GM23338 (cell line): ENCODE measurements around the gene IGLL5. TPM values are rescaled to one million over a fixed set of nuclear protein-coding genes. Genes with fewer than 3 reads are reported as not detected.

Experiments
- ATAC-seq: fragments of 200-7000 bp; cut with Tn5 transposase; 3 replicates; pipeline ENCODE4 v1.9.1; 2020
- DNase-seq: peaks from one replicate; pipeline ENCODE4 v3.0.0-alpha.2; 2015; ENCODE audit warnings: low spot score
- H2AFZ ChIP-seq: fragments of 200-600 bp; sonication (generic); 2 replicates; pipeline ENCODE4 v1.8.0; 2016; ENCODE audit warnings: antibody characterized with exemption, mild to moderate bottlenecking, moderate library complexity
- H3F3A ChIP-seq: fragments of 200-600 bp; sonication (generic); replicated peaks from 2 replicates; pipeline ENCODE4 v1.8.0; 2017; ENCODE audit warnings: antibody characterized with exemption, mixed run types, low read depth
- H3K27ac ChIP-seq: fragments of 200-600 bp; sonication (generic); 2 replicates; pipeline ENCODE4 v1.6.1; 2016; ENCODE audit warnings: low read depth
- H3K27me3 ChIP-seq: fragments of 200-600 bp; sonication (generic); 2 replicates; pipeline ENCODE4 v1.8.0; 2016; ENCODE audit warnings: mild to moderate bottlenecking, mixed run types, moderate library complexity; ENCODE audit not compliant: insufficient read depth
- H3K36me3 ChIP-seq: fragments of 200-600 bp; sonication (generic); 2 replicates; pipeline ENCODE4 v1.8.0; 2016; ENCODE audit warnings: mild to moderate bottlenecking; ENCODE audit not compliant: insufficient read depth
- H3K4me1 ChIP-seq: fragments of 200-600 bp; sonication (generic); 2 replicates; pipeline ENCODE4 v1.8.0; 2016; ENCODE audit warnings: mild to moderate bottlenecking, moderate library complexity; ENCODE audit not compliant: insufficient read depth
- H3K4me2 ChIP-seq: fragments of 200-600 bp; sonication (generic); 2 replicates; pipeline ENCODE4 v1.7.1; 2017; ENCODE audit warnings: mixed run types
- H3K4me3 ChIP-seq: fragments of 200-600 bp; sonication (generic); 2 replicates; pipeline ENCODE4 v1.6.1; 2016; ENCODE audit warnings: mixed run types
- H3K79me2 ChIP-seq: fragments of 200-600 bp; sonication (generic); replicated peaks from 2 replicates; pipeline ENCODE4 v1.8.0; 2017; ENCODE audit warnings: mild to moderate bottlenecking; ENCODE audit not compliant: insufficient read depth
- H3K9me2 ChIP-seq: fragments of 200-600 bp; sonication (generic); 2 replicates; pipeline ENCODE4 v1.8.0; 2017; ENCODE audit not compliant: insufficient read depth
- H4K20me1 ChIP-seq: fragments of 200-600 bp; sonication (generic); replicated peaks from 2 replicates; pipeline ENCODE4 v1.8.0; 2017; ENCODE audit warnings: mild to moderate bottlenecking; ENCODE audit not compliant: insufficient read depth
- H3K27ac Mint-ChIP-seq: 2 replicates; pipeline ENCODE4 v1.8.0; 2020; ENCODE audit warnings: inconsistent platforms, mild to moderate bottlenecking, moderate library complexity, mixed read lengths
- H3K27me3 Mint-ChIP-seq: 3 replicates; pipeline ENCODE4 v1.8.0; 2022; ENCODE audit warnings: low read depth, mild to moderate bottlenecking, moderate library complexity, mixed read lengths, inconsistent platforms; ENCODE audit not compliant: insufficient read depth, poor library complexity
- H3K36me3 Mint-ChIP-seq: 3 replicates; pipeline ENCODE4 v1.8.0; 2021; ENCODE audit warnings: low read depth, mild to moderate bottlenecking, inconsistent platforms, moderate library complexity, mixed read lengths
- H3K4me1 Mint-ChIP-seq: 3 replicates; pipeline ENCODE4 v1.8.0; 2020; ENCODE audit warnings: mild to moderate bottlenecking, inconsistent platforms, mixed read lengths
- H3K4me3 Mint-ChIP-seq: 3 replicates; pipeline ENCODE4 v1.8.0; 2021; ENCODE audit warnings: moderate library complexity, mild to moderate bottlenecking, inconsistent platforms, mixed read lengths
- H3K9me3 Mint-ChIP-seq: 3 replicates; pipeline ENCODE4 v1.8.0; 2020; ENCODE audit warnings: moderate library complexity, mild to moderate bottlenecking, inconsistent platforms, mixed read lengths
- CREB1 ChIP-seq: fragments of 250-450 bp; sonication (Bioruptor Pico); IDR thresholded peaks from 2 replicates; pipeline ENCODE4 v1.5.0; 2020; ENCODE audit warnings: low read depth, mild to moderate bottlenecking, moderate library complexity
- CTCF ChIP-seq, 2 experiments: fragments of 200-600 bp in 1 of 2; sonication (generic) in 1 of 2; conservative IDR thresholded peaks; 2 replicates each; pipeline versions ENCODE4 v1.5.1 to v1.6.1; 2016 to 2017; ENCODE audit warnings: antibody characterized with exemption in 2 of 2, low read depth in 2 of 2, mild to moderate bottlenecking in 2 of 2, moderate library complexity in 1 of 2
- ETS1 ChIP-seq: IDR thresholded peaks from 2 replicates; pipeline ENCODE4 v1.6.1; 2016; ENCODE audit warnings: antibody characterized with exemption
- EZH2 ChIP-seq: fragments of 200-600 bp; sonication (generic); IDR thresholded peaks from one replicate; pipeline ENCODE4 v1.8.0; 2017; ENCODE audit warnings: antibody characterized with exemption, mild to moderate bottlenecking, low read depth; ENCODE audit not compliant: unreplicated experiment
- EZH2phosphoT487 ChIP-seq: fragments of 200-600 bp; sonication (generic); IDR thresholded peaks from one replicate; pipeline ENCODE4 v1.8.1; 2018; ENCODE audit warnings: antibody characterized with exemption; ENCODE audit not compliant: unreplicated experiment
- JUNB ChIP-seq: IDR thresholded peaks from one replicate; pipeline ENCODE4 v1.6.1; 2016; ENCODE audit warnings: antibody characterized with exemption; ENCODE audit not compliant: unreplicated experiment
- NANOG ChIP-seq: IDR thresholded peaks from 2 replicates; pipeline ENCODE4 v1.6.1; 2016; ENCODE audit warnings: antibody characterized with exemption, borderline replicate concordance
- POLR2AphosphoS5 ChIP-seq: IDR thresholded peaks from 2 replicates; pipeline ENCODE4 v1.6.1; 2016; ENCODE audit warnings: antibody characterized with exemption, low read depth
- REST ChIP-seq: IDR thresholded peaks from one replicate; pipeline ENCODE4 v1.6.1; 2018; ENCODE audit warnings: antibody characterized with exemption; ENCODE audit not compliant: unreplicated experiment
- STAT1 ChIP-seq: IDR thresholded peaks from one replicate; pipeline ENCODE4 v1.6.1; 2016; ENCODE audit warnings: antibody characterized with exemption; ENCODE audit not compliant: unreplicated experiment
- ZNF114 ChIP-seq: fragments of 250-450 bp; sonication (Bioruptor Pico); IDR thresholded peaks from 2 replicates; pipeline ENCODE4 v1.5.0; 2020; ENCODE audit warnings: mild to moderate bottlenecking, moderate library complexity
- ZNF331 ChIP-seq: fragments of 250-450 bp; sonication (Bioruptor Pico); IDR thresholded peaks from 2 replicates; pipeline ENCODE4 v1.5.0; 2020; ENCODE audit warnings: low read depth, mild to moderate bottlenecking, moderate library complexity
- ZNF462 ChIP-seq: fragments of 250-450 bp; sonication (Bioruptor Pico); IDR thresholded peaks from 2 replicates; pipeline ENCODE4 v1.5.0; 2020; ENCODE audit warnings: mild to moderate bottlenecking, moderate library complexity
- polyA plus RNA-seq: library from polyadenylated mRNA; unstranded; fragments of >200 nt; fragmentation: Nextera tagmentation; extraction: Ambion mirVana; gene quantifications from 2 replicates; pipeline ENCODE4 v1.2.1, GENCODE V29; 2016
- total RNA-seq: library from RNA; depleted of rRNA; stranded (reverse); fragments of >200 nt; shearing (Covaris generic); gene quantifications from 2 replicates; pipeline ENCODE4 v1.2.3, GENCODE V29; 2014

IGLL5 gene
- total and polyA plus RNA-seq, 2 experiments from 2014 or later: not detected

- no peak overlapping the region for H2AFZ ChIP-seq
- ATAC-seq (no peak), DNase-seq (no peak)
- H3K9me3 Mint-ChIP-seq: no peaks in the 10 kb centered on the region
- TF ChIP-seq ZNF114 (CRISPR knock-in tag): no peak
- no peak for TF ChIP-seq JUNB
- TF ChIP-seq REST: no peak
- no peak for TF ChIP-seq EZH2
- no peak for TF ChIP-seq CREB1 (CRISPR knock-in tag)
- no peak for TF ChIP-seq ZNF462
- no peak for TF ChIP-seq ETS1
- no peak for TF ChIP-seq NANOG
- no peak for TF ChIP-seq ZNF331 (CRISPR knock-in tag)
- no peak for TF ChIP-seq EZH2phosphoT487
- TF ChIP-seq CTCF (conservative IDR thresholded peaks at IDR 0.05; ENCODE audit: low read depth in 2 of 2): no peak
- no peak for TF ChIP-seq STAT1
- TF ChIP-seq POLR2AphosphoS5: no peak
- H3K27me3 ChIP-seq: peaks cover 77% of the 10 kb centered on the region
- H4K20me1 ChIP-seq: no peaks in the 10 kb centered on the region
- H3K27me3 Mint-ChIP-seq: peaks cover 31% of the 10 kb centered on the region
- no peak overlapping the region for H3K4me3 Mint-ChIP-seq
- no peaks in the 10 kb centered on the region for H3F3A ChIP-seq
- H3K27ac Mint-ChIP-seq: no peak overlapping the region
- H3K27ac ChIP-seq: no peak overlapping the region
- no peaks in the 10 kb centered on the region for H3K9me2 ChIP-seq
- no peaks in the 10 kb centered on the region for H3K36me3 ChIP-seq
- H3K36me3 Mint-ChIP-seq: no peaks in the 10 kb centered on the region
- H3K4me3 ChIP-seq: no peak overlapping the region
- no peaks in the 10 kb centered on the region for H3K79me2 ChIP-seq
- H3K4me1 Mint-ChIP-seq: no peaks in the 10 kb centered on the region
- H3K4me1 ChIP-seq: no peaks in the 10 kb centered on the region
- H3K4me2 ChIP-seq: no peak overlapping the region
These were observed 7.9 kb upstream of the IGLL5 start for GRCh38 chr22:22879675-22880155.
